ENCODE results near the gene CARS2. TPM values are rescaled to one million over a fixed set of nuclear protein-coding genes. Genes with fewer than 3 reads are reported as not detected.
"Not testable (repeated sequence)": the region's sequence is repeated elsewhere in the genome, so short reads cannot be mapped to it uniquely, and the experiment has no call there.

The CARS2 gene
- total and polyA plus RNA-seq, 3 experiments from 2014 or later = 39.2 to 84.9 (median 84.5) TPM

GRCh38 chr13:110702591-110703526, 3.1 kb downstream of the CARS2 start:
- H3K27me3 ChIP-seq (ENCODE audit: insufficient read depth, low read length, poor library complexity, severe bottlenecking) = no peaks in the 10 kb centered on the region
- H3K9me3 Mint-ChIP-seq = no peaks in the 10 kb centered on the region
- H3K4me3 Mint-ChIP-seq = peak overlapping the region in 2 of 7 donors; percentile 8 to 16
- peaks cover 0 to 52% (median 13%) of the 10 kb centered on the region in 3 donors for H3K36me3 Mint-ChIP-seq
- no peak overlapping the region for H3K27ac ChIP-seq (ENCODE audit: low read depth, low read length)
- H3K27ac Mint-ChIP-seq = peak overlapping the region in 2 of 8 donors; percentile 6 to 28
- H3K4me1 ChIP-seq (ENCODE audit: insufficient read depth, low read length) = peaks cover 25% of the 10 kb centered on the region
- DNase-seq = no peak
- H3K27me3 Mint-ChIP-seq = no peaks in the 10 kb centered on the region
- H3K36me3 ChIP-seq (ENCODE audit: insufficient read depth, low read length) = peaks cover 27% of the 10 kb centered on the region
- H3K4me1 Mint-ChIP-seq = peaks cover 41 to 74% (median 60%) of the 10 kb centered on the region in 3 donors
- CTCF ChIA-PET = interaction anchor here (1.2 to 2.1 kb wide), 2 partner anchors 20 to 116 kb away, joined by 5 to 8 read pairs; no protein-coding TSS in a partner anchor
- H3K9me3 ChIP-seq (ENCODE audit: low read length) = no peaks in the 10 kb centered on the region
- POLR2A ChIA-PET = no interaction called here
- H3K4me3 ChIP-seq (ENCODE audit: low read length) = no peak overlapping the region

- no peaks in the 10 kb centered on the region for H3K27me3 ChIP-seq (ENCODE audit: insufficient read depth, low read length, poor library complexity, severe bottlenecking)
- no peaks in the 10 kb centered on the region for H3K27me3 Mint-ChIP-seq
- peaks cover 0 to 59% (median 14%) of the 10 kb centered on the region in 3 donors for H3K36me3 Mint-ChIP-seq
- peak overlapping the region in 1 of 7 donors; percentile 20 for H3K4me3 Mint-ChIP-seq
- no peak overlapping the region for H3K27ac Mint-ChIP-seq
- no peaks in the 10 kb centered on the region for H3K9me3 Mint-ChIP-seq
- no peak for DNase-seq
- peaks cover 44 to 76% (median 62%) of the 10 kb centered on the region in 3 donors for H3K4me1 Mint-ChIP-seq
- H3K9me3 ChIP-seq (ENCODE audit: low read length) = no peaks in the 10 kb centered on the region
- ChIA-PET POLR2A (no interaction called here), CTCF (interaction anchor here (2.1 kb wide), 1 partner anchor 19 kb away, joined by 8 read pairs; no protein-coding TSS in a partner anchor)
- no peak overlapping the region for H3K4me3 ChIP-seq (ENCODE audit: low read length)
- H3K36me3 ChIP-seq (ENCODE audit: insufficient read depth, low read length) = peaks cover 30% of the 10 kb centered on the region
- H3K27ac ChIP-seq (ENCODE audit: low read depth, low read length) = no peak overlapping the region
- H3K4me1 ChIP-seq (ENCODE audit: insufficient read depth, low read length) = peaks cover 25% of the 10 kb centered on the region
These were observed 3.8 kb downstream of the CARS2 start for GRCh38 chr13:110702089-110702488.

GRCh38 chr13:110701061-110701460, 4.9 kb downstream of the CARS2 start:
- H3K36me3 ChIP-seq (ENCODE audit: insufficient read depth, low read length) = peaks cover 30% of the 10 kb centered on the region
- H3K27ac Mint-ChIP-seq; H3K9me3 Mint-ChIP-seq; H3K27me3 Mint-ChIP-seq; DNase-seq; H3K4me3 Mint-ChIP-seq; H3K9me3 ChIP-seq (ENCODE audit: low read length); H3K4me3 ChIP-seq (ENCODE audit: low read length); POLR2A ChIA-PET; H3K27me3 ChIP-seq (ENCODE audit: insufficient read depth, low read length, poor library complexity, severe bottlenecking); H3K27ac ChIP-seq (ENCODE audit: low read depth, low read length): not testable (repeated sequence)
- peaks cover 36 to 76% (median 59%) of the 10 kb centered on the region in 3 donors for H3K4me1 Mint-ChIP-seq
- peaks cover 17% of the 10 kb centered on the region for H3K4me1 ChIP-seq (ENCODE audit: insufficient read depth, low read length)
- CTCF ChIA-PET = interaction anchor here (2.1 kb wide), 1 partner anchor 18 kb away, joined by 8 read pairs; no protein-coding TSS in a partner anchor
- H3K36me3 Mint-ChIP-seq = peaks cover 0 to 70% (median 15%) of the 10 kb centered on the region in 3 donors

GRCh38 chr13:110700641-110701040, 5.3 kb downstream of the CARS2 start:
- H3K9me3 Mint-ChIP-seq = no peaks in the 10 kb centered on the region
- H3K4me1 Mint-ChIP-seq = peaks cover 36 to 75% (median 59%) of the 10 kb centered on the region in 3 donors
- peaks cover 0 to 73% (median 15%) of the 10 kb centered on the region in 3 donors for H3K36me3 Mint-ChIP-seq
- Histone ChIP-seq H3K9me3 (ENCODE audit: low read length) (no peaks in the 10 kb centered on the region), H3K36me3 (ENCODE audit: insufficient read depth, low read length) (peaks cover 30% of the 10 kb centered on the region), H3K4me1 (ENCODE audit: insufficient read depth, low read length) (peaks cover 17% of the 10 kb centered on the region), H3K27ac (ENCODE audit: low read depth, low read length) (no peak overlapping the region), H3K27me3 (ENCODE audit: insufficient read depth, low read length, poor library complexity, severe bottlenecking) (no peaks in the 10 kb centered on the region), H3K4me3 (ENCODE audit: low read length) (no peak overlapping the region)
- ChIA-PET CTCF (no interaction called here), POLR2A (no interaction called here)
- no peaks in the 10 kb centered on the region for H3K27me3 Mint-ChIP-seq
- DNase-seq = no peak
- no peak overlapping the region for H3K27ac Mint-ChIP-seq
- H3K4me3 Mint-ChIP-seq = no peak overlapping the region

GRCh38 chr13:110700186-110700585, 5.7 kb downstream of the CARS2 start:
- Mint-ChIP-seq H3K36me3 (peaks cover 0 to 74% (median 15%) of the 10 kb centered on the region in 3 donors), H3K9me3 (no peaks in the 10 kb centered on the region), H3K27ac (peak overlapping the region in 1 of 8 donors; percentile 21), H3K4me1 (peaks cover 32 to 70% (median 55%) of the 10 kb centered on the region in 3 donors), H3K27me3 (no peaks in the 10 kb centered on the region), H3K4me3 (no peak overlapping the region)
- no peak for DNase-seq
- POLR2A ChIA-PET = no interaction called here
- no peak overlapping the region for H3K4me3 ChIP-seq (ENCODE audit: low read length)
- no peak overlapping the region for H3K27ac ChIP-seq (ENCODE audit: low read depth, low read length)
- H3K9me3 ChIP-seq (ENCODE audit: low read length) = no peaks in the 10 kb centered on the region
- CTCF ChIA-PET = no interaction called here
- no peaks in the 10 kb centered on the region for H3K27me3 ChIP-seq (ENCODE audit: insufficient read depth, low read length, poor library complexity, severe bottlenecking)
- H3K36me3 ChIP-seq (ENCODE audit: insufficient read depth, low read length) = peaks cover 30% of the 10 kb centered on the region
- peaks cover 14% of the 10 kb centered on the region for H3K4me1 ChIP-seq (ENCODE audit: insufficient read depth, low read length)

- H3K4me1 Mint-ChIP-seq = peaks cover 26 to 64% (median 49%) of the 10 kb centered on the region in 3 donors
- H3K27ac Mint-ChIP-seq = peak overlapping the region in 1 of 8 donors; percentile 66
- Histone ChIP-seq H3K27me3 (ENCODE audit: insufficient read depth, low read length, poor library complexity, severe bottlenecking) (no peaks in the 10 kb centered on the region), H3K27ac (ENCODE audit: low read depth, low read length) (no peak overlapping the region), H3K36me3 (ENCODE audit: insufficient read depth, low read length) (peaks cover 30% of the 10 kb centered on the region), H3K9me3 (ENCODE audit: low read length) (no peaks in the 10 kb centered on the region), H3K4me3 (ENCODE audit: low read length) (no peak overlapping the region), H3K4me1 (ENCODE audit: insufficient read depth, low read length) (peaks cover 9% of the 10 kb centered on the region)
- ChIA-PET POLR2A (no interaction called here), CTCF (no interaction called here)
- no peak for DNase-seq
- peaks cover 0 to 77% (median 15%) of the 10 kb centered on the region in 3 donors for H3K36me3 Mint-ChIP-seq
- H3K9me3 Mint-ChIP-seq = no peaks in the 10 kb centered on the region
- H3K27me3 Mint-ChIP-seq = no peaks in the 10 kb centered on the region
- no peak overlapping the region for H3K4me3 Mint-ChIP-seq
These were observed 6.5 kb downstream of the CARS2 start for GRCh38 chr13:110699148-110700145.

GRCh38 chr13:110698689-110699088, 7.2 kb downstream of the CARS2 start:
- Mint-ChIP-seq H3K9me3 (no peaks in the 10 kb centered on the region), H3K4me1 (peaks cover 25 to 58% (median 46%) of the 10 kb centered on the region in 3 donors), H3K27ac (peak overlapping the region in 1 of 8 donors; percentile 66), H3K4me3 (no peak overlapping the region), H3K36me3 (peaks cover 0 to 77% (median 15%) of the 10 kb centered on the region in 3 donors), H3K27me3 (no peaks in the 10 kb centered on the region)
- ChIA-PET CTCF (no interaction called here), POLR2A (no interaction called here)
- no peak overlapping the region for H3K27ac ChIP-seq (ENCODE audit: low read depth, low read length)
- no peaks in the 10 kb centered on the region for H3K27me3 ChIP-seq (ENCODE audit: insufficient read depth, low read length, poor library complexity, severe bottlenecking)
- DNase-seq = no peak
- peaks cover 30% of the 10 kb centered on the region for H3K36me3 ChIP-seq (ENCODE audit: insufficient read depth, low read length)
- no peak overlapping the region for H3K4me3 ChIP-seq (ENCODE audit: low read length)
- H3K9me3 ChIP-seq (ENCODE audit: low read length) = no peaks in the 10 kb centered on the region
- H3K4me1 ChIP-seq (ENCODE audit: insufficient read depth, low read length) = peaks cover 9% of the 10 kb centered on the region
